Fibroblast of mammary gland (primary cell): Measurements from ENCODE around the gene ST6GAL1.
A peak's percentile ranks its signal among the peaks of the same experiment; 100 is the strongest.
"Not testable (repeated sequence)": the region's sequence is repeated elsewhere in the genome, so short reads cannot be mapped to it uniquely, and the experiment has no call there.

Experiments used
- DNase-seq: peaks from one replicate; pipeline ENCODE4 v3.0.0-alpha.2; 2010; ENCODE audit warnings: low read depth
- H3K4me3 ChIP-seq: 2 replicates; pipeline ENCODE4 v1.5.1; 2011; ENCODE audit warnings: low read depth, mild to moderate bottlenecking, low read length, moderate library complexity; ENCODE audit not compliant: control insufficient read depth
- CTCF ChIP-seq: conservative IDR thresholded peaks from 2 replicates; pipeline ENCODE4 v1.5.1; 2011; ENCODE audit warnings: low read depth, low read length, inconsistent platforms; ENCODE audit not compliant: control insufficient read depth, insufficient read depth

The ST6GAL1 gene

GRCh38 chr3:186964071-186964470 is 33.7 kb downstream of the ST6GAL1 start:
- TF ChIP-seq CTCF: no peak
- no peak for DNase-seq
- H3K4me3 ChIP-seq: no peak overlapping the region

- no peak overlapping the region for H3K4me3 ChIP-seq
- no peak for TF ChIP-seq CTCF
- DNase-seq: no peak
These were observed 34.3 kb downstream of the ST6GAL1 start for GRCh38 chr3:186964616-186965015.

GRCh38 chr3:186965141-186965879 is 35.0 kb downstream of the ST6GAL1 start:
- no peak for TF ChIP-seq CTCF
- peak; percentile 6 for DNase-seq
- no peak overlapping the region for H3K4me3 ChIP-seq

- no peak overlapping the region for H3K4me3 ChIP-seq
- no peak for TF ChIP-seq CTCF
- no peak for DNase-seq
These were observed 36.1 kb downstream of the ST6GAL1 start for GRCh38 chr3:186966406-186966805.

- not testable (repeated sequence) for H3K4me3 ChIP-seq
These were observed 36.9 kb downstream of the ST6GAL1 start for GRCh38 chr3:186967236-186967635.

GRCh38 chr3:186967686-186968085 is 37.4 kb downstream of the ST6GAL1 start:
- no peak for DNase-seq
- no peak overlapping the region for H3K4me3 ChIP-seq
- no peak for TF ChIP-seq CTCF

More at GRCh38 chr3:186967236-186967635, 36.9 kb downstream of the ST6GAL1 start:
- not testable (repeated sequence) for DNase-seq

GRCh38 chr3:186969607-186970006 is 39.3 kb downstream of the ST6GAL1 start:
- TF ChIP-seq CTCF: no peak
- H3K4me3 ChIP-seq: no peak overlapping the region
- no peak for DNase-seq

- not testable (repeated sequence) for H3K4me3 ChIP-seq, DNase-seq
These were observed 40.8 kb downstream of the ST6GAL1 start for GRCh38 chr3:186971106-186971505.
